Measurements from ENCODE around the gene ZBTB18.

DNA sequence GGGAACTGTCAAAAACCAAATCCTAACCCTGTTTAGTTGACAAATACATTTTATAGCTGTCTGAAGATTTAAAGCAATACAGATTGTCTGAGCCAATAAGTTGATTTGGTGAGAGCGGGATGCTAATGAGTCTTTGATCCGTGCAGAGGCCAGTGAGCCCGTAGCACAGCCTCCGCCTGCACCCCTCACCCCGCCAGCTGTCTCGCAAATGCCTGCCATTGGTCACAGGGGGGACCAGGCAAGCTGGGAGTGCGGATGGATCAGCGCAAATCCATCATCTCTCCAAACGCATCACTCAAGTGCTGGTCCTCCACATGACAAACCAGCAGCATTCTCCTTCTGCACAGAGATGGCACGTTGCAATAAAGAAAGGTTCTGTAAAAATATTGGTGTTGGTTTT, 51.0 kb downstream of the ZBTB18 start:
- TF ChIP-seq, protein P1, sequence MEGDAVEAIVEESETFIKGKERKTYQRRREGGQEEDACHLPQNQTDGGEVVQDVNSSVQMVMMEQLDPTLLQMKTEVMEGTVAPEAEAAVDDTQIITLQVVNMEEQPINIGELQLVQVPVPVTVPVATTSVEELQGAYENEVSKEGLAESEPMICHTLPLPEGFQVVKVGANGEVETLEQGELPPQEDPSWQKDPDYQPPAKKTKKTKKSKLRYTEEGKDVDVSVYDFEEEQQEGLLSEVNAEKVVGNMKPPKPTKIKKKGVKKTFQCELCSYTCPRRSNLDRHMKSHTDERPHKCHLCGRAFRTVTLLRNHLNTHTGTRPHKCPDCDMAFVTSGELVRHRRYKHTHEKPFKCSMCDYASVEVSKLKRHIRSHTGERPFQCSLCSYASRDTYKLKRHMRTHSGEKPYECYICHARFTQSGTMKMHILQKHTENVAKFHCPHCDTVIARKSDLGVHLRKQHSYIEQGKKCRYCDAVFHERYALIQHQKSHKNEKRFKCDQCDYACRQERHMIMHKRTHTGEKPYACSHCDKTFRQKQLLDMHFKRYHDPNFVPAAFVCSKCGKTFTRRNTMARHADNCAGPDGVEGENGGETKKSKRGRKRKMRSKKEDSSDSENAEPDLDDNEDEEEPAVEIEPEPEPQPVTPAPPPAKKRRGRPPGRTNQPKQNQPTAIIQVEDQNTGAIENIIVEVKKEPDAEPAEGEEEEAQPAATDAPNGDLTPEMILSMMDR (conservative IDR thresholded peaks at IDR 0.05 in 1 of 2, IDR thresholded peaks at IDR 0.05 in 1 of 2; ENCODE audit: extremely low read depth in 1 of 2, insufficient read depth in 1 of 2, low read depth in 1 of 2, low read length in 2 of 2) = no peak
- no peak for TF ChIP-seq EZH2 (IDR thresholded peaks at IDR 0.05; ENCODE audit: borderline replicate concordance, low read length)

All from mammary epithelial cell (primary cell).